Activated naive CD8-positive, alpha-beta T cell treated with anti-CD3 and anti-CD28 coated beads, Interleukin-2, amount 50 U/mL, for 16 hours (primary cell): Measurements from ENCODE around the gene CLBA1.
"Not testable (repeated sequence)": the region's sequence is repeated elsewhere in the genome, so short reads cannot be mapped to it uniquely, and the experiment has no call there.

Source experiments
- DNase-seq: peaks from one replicate; pipeline ENCODE4 v3.0.0-alpha.2; 2020; ENCODE audit warnings: low read depth, low spot score

The CLBA1 gene

DNA sequence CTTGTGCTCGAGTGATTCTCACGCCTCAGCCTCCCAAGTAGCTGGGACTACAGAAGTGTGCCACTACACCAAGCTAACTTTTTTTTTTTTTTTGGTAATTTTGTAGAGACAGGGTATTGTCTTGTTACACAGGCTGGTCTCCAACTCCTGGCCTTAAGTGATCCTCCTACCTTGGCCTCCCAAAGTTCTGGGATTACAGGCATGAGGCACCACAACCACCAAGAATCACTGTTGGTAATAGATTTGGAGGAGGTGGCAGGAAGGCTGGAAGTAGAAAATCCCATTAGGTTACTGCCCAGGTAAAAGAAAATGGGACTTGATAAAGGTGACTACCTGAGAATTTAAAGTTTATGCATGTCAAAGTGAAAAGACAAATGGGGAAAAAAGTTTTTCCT lies 36.7 kb downstream of the CLBA1 start:
- DNase-seq, result no peak

DNA sequence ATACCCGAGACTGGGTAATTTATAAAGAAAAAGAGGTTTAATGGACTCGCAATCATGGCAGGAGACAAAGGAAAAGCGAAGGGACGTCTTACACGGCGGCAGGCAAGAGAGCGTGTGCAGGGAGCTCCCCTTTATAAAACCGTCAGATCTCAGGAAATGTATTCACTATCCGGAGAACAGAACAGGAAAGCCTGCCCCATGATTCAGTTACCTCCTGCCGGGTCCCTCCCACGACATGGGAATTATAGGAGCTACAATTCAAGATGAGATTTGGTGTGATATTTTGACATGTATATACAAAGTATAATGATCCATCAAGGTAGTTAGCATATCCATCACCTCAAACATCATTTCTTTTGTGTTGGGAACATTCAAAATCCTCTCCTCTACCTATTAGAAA lies 37.6 kb downstream of the CLBA1 start:
- no peak for DNase-seq

DNA sequence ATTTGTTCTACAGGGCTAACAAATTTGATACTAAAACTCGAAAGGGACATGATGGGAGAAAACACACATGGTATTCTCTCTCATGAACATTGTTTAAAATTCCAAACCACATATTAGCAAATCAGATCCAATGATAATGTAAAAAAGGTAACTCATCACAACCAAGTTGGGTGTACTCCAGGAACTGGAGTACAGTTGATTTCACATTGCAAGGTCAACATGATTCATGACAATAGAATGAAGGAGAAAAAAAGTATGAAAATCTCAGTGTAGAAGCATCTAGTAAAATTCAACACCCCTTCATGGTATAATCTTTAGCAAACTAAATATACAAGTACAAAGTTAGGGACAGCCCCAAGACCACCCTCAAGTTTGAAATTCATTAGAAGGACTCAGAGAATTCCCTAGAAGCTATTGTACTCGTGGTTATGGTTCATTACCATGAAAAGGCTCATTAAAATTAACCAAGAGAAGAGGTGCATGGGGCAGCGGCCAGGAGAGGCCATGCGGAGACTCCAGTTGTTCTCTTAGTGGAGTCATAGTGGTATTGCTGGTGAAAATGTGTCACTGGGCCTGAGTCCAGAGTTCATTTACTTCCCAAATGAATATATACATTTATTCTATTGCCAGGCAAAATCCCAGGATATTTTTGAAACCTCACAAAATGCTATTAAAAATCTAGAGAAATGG lies 38.3 kb downstream of the CLBA1 start:
- DNase-seq, result no peak

DNA sequence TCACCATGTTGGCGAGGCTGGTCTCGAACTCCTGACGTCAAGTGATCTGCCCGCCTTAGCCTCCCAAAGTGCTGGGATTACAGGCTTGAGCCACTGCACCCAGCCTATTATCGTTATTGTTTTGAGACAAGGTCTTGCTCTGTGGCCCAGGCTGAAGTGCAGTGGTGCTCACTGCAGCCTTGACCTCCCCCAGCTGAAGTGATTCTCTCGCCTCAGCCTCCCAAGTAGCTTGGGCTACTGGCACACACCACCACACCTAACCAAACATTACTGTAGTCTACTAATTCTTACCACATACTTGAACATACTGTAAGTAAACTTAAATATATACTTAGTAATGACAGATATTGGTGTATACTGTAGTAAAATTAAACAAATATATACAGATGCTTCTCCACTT lies 39.8 kb downstream of the CLBA1 start:
- no peak for DNase-seq

DNA sequence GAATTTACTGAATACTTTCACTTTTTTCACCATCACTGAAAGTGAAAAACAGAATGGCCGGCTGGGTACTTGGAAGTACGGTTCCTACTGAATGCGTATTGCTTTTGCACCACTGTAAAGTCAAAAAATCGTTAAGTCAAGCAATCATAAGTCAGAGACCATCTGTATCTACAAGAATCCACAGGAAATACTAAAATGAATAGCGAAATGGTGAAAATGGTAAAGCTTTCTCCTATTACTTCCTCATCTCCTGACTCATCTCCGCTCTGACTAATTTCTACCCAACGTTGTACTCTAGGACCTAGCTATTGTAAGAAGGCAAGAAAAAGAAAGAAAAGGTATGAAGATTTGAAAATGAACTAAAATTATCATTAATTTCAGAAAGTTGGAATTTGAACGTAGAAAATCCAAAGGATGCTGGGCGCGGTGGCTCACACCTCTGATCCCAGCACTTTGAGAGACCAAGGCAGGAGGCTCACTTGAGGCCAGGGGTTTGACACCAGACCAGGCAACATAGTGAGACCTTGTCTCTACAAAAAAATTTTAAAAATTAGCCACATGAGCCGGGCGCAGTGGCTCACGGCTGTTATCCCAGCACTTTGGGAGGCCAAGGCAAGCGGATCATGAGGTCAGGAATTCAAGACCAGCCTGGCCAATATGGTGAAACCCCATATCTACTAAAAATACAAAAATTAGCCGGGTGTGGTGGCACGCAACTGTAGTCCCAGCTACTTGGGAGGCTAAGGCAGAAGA lies 40.6 kb downstream of the CLBA1 start:
- DNase-seq, result no peak

DNA sequence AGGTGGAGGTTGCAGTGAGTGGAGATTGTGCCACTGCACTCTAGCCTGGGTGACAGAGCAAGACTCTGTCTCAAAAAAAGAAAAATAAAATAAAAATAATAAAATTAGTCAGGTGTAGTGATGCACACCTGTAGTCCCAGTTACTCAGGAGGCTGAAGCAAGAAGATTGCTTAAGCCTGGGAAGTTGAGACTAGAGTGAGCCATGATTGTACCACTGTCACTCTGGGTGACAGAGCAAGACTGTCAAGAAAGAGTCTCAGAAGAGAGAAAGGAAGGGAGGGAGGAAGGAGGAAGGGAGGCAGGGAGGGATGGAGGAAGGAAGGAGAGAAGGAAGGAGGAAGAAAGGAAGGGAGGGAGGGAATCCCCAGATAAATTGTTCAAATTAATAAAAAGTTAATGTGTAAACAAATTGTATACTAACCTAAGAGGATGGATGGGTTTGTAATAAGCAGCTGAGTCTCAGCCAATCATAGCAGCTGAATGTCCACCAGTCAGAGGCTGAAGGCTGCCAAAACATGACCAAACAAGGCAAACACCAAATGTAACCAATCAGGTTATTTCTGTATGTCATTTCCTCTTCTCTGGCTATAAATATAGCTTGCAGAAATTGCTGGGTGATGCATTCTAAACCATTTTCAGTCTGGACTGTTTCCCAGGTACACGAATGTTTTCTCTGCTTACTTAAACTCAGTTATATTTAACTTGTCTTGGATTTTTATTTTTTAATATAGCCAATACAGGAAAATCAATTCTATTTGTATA lies 41.4 kb downstream of the CLBA1 start:
- DNase-seq, result no peak

DNA sequence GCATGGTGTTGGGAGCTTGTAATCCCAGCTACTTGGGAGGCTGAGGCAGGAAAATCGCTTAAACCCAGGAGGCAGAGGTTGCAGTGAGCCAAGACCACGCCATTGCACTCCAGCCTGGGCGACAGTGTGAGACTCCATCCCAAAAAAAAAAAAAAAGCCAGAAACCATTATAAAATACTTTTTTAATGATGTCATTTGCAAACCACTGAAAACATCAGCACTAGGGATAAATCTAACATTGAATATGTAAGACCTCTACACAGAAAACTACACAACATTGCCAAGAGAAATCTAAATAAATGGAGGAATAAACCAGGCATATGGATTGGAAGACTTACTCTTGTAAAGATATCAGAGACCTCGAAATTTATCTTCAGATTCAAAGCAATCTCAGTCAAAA lies 42.1 kb downstream of the CLBA1 start:
- DNase-seq, result not testable (repeated sequence)

DNA sequence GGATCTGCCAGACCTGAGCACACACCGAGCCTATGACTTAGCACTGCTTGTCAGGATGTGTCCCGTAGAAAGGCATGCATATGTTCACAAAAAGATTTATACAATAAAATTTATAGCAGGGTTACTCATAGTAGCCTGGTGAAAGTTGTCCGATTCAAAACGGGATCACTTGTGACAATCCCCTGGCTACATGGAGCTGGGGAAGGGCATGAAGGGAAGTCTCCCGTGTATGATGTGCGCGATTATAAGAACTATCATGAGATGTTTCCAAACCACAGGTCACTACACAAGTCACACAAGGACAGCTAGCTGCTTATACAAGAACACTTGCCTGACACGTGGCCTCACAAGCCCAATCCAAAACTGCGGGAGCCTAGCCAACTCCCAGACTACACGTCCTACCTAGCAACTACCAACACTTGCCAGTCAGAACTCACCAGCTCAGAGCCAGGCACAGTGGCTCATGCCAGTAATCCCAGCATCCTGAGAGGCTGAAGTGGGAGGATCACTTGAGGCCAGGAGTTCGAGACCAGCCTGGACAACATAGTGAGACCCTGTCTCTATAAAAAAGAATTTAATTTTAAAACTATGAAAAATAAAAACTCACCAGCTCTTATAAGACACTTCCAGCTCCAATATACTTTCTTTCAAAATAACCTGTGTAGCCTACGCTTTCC lies 42.8 kb downstream of the CLBA1 start:
- DNase-seq, result no peak

DNA sequence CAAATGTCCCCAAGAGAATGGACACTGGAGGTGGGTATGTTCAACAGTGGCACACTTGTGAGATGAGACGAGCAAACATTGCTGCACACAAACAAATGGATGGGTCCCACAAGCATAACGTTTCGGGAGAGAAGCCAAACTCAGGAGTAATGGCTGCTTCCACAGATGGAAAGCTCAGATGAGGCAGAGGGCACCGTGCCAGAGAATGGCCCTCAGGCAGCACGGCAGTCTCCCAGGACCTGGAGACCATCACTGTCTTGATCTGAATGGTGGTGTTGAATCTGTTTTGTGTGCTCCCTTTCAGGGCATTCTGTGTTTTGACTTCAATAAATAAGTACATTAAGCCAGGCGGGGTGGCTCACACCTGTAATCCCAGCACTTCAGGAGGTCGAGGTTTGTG lies 43.8 kb downstream of the CLBA1 start:
- no peak for DNase-seq

DNA sequence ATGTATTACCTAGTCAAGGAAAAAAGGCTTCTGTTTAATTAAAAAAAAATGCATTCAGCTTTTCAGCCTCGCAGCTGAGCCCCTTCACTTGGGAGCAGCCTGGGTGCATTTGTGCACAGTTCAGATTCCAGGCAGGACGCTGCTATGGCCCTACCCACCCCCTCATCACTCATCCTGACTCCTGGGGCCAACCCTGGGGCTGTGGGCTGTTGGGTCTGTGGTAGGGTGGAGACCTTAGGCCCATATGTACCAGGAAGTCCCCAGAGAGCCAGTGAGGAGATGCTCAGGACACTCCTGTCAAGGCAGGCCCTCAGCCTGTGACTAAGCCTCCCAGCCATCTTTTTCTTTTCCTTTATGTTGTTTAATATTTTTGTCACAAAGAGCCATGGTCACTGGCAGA lies 44.6 kb downstream of the CLBA1 start:
- DNase-seq, result no peak

DNA sequence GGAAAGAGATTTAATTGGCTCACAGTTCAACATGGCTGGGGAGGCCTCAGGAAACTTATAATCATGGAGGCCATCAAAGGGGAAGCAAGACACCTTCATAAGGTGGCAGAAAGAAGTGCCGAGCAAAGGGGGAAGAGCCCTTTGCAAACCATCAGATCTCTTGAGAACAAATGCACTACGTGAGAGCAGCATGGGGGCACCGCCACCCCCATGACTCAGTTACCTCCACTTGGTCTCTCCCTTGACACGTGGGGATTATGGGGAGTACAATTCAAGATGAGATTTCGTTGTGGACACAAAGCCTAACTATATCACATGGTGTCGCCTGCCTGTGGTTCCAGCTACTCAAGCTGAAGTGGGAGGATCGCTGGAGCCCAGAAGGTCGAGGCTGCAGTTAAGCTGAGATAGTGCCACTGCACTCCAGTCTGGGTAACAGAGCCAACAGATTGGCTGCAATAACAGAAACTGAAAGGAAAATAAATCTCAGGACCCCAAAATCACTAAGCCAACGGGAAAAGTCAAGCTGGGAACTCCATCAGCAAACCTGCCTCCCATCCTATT lies 45.3 kb downstream of the CLBA1 start:
- no peak for DNase-seq

DNA sequence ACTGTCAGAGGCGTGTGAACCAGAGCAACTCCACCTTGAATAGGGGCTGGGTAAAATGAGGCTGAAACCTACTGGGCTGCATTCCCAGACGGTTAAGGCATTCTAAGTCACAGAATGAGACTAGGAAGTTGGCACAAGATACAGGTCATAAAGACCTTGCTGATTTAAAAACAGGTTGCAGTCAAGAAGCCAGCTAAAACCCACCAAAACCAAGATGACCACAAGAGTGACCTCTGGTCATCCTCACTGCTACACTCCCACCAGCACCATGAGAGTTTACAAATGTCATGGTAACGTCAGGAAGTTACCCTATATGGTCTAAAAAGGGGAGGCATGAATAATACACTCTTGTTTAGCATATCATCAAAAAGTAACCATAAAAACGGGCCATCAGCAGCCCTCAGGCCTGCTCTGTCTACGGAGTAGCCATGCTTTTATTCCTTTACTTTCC lies 46.9 kb downstream of the CLBA1 start:
- DNase-seq, result not testable (repeated sequence)

DNA sequence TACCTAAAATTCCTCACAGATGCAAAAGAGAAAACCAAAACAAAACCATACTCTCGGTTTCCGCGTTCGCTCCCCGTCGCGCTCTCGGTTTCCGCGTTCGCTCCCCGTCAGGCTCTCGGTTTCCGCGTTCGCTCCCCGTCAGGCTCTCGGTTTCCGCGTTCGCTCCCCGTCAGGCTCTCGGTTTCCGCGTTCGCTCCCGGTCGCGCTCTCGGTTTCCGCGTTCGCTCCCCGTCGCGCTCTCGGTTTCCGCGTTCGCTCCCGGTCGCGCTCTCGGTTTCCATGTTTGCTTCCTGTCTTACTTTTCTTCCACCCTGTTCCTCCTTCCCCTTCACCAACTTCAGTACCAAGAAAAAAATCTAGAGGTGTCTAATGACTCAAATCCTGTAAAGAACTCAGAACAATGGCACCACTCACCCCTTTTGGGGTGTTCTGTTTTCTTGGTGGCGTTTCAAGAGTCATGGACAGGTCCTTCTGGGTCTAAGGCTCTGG lies 47.9 kb downstream of the CLBA1 start:
- DNase-seq, result not testable (repeated sequence)

DNA sequence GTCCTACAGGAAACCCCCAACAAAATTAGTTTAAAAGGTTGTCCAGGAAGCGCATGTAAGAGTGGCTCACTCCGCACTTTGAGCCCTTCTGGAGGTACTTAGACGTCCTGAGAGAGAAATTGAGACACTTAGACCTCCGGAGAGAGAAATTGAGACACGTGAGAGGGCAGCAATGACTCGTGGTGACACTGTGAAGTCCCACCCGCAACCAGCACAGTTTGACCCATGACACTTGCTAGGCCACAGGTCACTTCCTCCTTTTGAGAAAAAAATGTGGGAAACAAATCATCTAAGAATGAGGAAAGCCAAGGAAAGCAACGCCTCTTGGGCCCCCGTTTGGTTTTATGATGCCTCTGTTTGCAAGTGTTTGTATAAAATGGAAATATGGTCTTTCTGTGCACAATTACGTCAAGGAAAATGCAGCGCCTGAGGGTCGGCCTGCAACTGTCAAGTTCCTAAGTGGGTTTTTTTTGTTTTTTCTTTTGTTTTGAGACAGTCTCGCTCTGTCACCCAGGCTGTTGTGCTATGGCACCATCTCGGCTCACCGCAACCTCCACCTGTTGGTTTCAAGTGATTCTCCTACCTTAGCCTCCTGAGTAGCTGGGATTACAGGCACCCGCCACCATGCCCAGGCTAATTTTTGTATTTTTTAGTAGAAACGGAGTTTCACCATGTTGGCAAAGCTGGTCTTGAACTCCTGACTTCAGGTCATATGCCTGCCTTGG lies 48.9 kb downstream of the CLBA1 start:
- no peak for DNase-seq

DNA sequence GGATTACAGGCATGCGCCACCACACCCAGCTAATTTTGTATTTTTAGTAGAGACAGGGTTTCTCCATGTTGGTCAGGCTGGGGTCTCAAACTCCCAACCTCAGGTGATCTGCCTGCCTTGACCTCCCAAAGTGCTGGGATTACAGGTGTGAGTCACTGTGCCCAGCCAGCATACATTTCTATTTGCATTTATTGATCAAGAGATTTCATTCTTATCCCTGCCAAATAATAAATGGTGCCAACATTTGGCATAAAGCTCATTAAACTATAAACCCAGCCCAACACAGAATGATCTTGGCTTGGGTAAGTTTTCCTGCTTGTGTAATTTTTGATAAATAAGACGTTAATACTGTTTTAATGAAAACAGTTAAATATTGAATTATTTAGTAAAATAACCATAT lies 50.0 kb downstream of the CLBA1 start:
- DNase-seq, result not testable (repeated sequence)

DNA sequence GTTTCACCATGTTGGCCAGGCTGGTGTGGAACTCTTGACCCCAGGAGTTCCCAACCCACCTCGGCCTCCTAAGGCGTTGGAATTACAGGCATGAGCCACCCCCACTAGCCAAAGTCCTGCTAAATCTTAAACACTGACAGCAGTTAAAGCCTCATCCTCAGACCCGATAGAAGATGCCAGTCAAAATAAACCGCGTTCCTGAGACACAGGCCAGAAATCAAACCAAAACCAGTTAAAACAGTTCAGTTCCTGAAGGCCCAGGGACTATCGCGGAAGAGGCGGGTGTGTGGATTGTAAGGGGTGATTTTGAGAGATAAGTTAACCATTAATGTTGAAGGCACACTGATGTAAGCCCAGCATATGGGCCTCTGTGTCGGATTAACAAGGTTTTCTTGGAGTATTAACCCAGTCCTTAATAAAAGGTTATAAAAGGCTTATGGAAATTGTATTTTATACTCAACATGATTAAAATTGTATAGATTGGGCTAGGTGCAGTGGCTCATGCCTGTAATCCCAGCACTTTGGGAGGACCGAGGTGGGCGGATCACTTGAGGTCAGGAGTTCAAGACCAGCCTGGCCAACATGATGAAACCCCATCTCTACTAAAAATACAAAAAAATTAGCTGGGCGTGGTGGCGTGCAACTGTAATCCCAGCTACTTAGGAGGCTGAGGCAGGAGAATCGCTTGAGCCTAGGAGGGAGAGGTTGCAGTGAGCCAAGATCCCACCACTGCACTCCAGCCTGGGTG lies 54.0 kb downstream of the CLBA1 start:
- DNase-seq, result no peak

DNA sequence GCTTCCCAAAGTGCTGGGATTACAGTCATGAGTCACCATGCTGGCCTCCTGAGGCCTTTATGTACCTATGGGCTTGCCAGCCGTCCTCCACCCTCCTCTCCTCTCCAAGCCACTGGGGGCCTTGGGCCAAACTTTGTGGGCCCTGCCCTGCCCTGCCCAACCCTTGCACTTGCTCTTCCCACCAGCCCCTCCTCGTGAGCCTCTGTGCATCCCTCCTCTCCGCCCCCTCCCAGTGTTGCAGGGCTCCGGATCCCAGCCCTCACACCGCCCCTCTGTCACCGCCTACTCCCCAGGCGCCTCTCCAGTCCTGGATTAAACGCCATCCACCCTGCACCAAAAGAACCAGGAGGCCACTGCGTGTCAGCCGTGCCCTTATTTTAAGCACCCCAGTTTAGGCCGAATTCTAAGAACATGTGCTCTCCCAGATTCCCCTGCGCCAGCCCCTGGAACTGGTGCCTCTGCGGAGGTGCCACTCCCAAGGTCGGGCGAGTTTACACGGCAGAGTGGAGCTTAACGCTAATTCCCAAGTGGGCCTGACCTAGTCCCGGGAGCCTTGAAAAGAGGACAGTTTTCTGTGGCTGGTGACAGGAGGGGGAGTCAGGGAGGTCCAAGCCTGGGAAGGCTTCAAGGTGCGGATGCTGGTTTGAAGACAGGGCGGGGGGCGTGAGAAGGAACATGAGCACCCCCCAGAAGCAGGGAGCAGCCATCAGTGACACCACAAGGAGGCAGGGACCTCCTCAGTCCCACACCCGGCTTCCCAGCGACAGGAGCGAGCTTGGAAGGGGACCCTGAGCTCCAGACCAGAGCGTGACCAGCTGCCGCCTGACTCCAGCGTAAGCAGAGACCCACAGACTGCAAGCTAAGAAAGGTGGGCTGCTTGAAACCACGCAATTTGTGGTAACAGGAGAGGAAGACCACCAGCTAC lies 56.5 kb downstream of the CLBA1 start:
- no peak for DNase-seq

DNA sequence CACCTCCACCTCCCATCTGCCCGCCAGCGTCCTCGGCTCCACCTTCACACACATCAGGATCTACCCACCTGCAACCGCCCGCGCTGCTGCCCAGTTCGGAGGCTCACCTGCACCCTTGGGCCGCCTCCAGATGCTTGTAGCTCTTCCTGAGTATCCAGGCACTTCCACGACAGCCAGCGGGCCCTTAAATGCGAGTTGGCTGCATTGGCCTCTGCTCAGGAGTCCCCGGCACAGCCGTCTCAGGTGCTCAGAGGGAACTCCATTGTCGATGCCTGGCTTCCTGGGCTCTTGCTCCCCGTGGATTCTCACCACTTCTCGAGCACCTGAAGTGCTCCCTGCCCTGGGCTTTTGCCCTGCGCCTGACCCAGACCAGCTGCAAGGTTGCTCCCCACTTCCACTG lies 57.2 kb downstream of the CLBA1 start:
- no peak for DNase-seq

DNA sequence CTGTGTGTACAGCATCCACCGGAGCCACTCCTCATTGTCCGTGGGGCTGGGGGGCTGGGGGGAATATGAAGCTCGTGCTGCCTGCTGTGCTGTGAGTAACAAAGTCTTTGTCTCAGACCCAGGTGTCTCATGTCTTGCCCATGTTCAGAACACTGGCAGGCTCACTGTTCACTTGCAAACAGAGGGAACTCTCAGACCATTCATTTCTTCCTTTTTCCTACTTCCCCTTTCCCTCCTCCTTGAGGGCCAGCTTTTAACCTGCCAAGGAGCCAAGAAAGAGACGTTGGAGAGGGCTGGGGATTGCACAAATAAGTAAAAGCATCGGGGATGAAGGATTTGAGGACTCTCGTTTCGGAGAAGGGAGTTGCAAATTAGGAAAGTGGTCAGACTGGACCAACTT lies 58.1 kb downstream of the CLBA1 start:
- no peak for DNase-seq
